GM20431 (cell line): ENCODE measurements around the gene TMEM259.

Experiments used
- in situ Hi-C: fragments of 300-500 bp; cut with MseI, MboI; formaldehyde crosslinking; loops from one replicate; pipeline ENCODE4 v1.15.0; 2020; ENCODE audit warnings: low sequenced_read_pairs; ENCODE audit not compliant: unreplicated experiment

The TMEM259 gene

DNA sequence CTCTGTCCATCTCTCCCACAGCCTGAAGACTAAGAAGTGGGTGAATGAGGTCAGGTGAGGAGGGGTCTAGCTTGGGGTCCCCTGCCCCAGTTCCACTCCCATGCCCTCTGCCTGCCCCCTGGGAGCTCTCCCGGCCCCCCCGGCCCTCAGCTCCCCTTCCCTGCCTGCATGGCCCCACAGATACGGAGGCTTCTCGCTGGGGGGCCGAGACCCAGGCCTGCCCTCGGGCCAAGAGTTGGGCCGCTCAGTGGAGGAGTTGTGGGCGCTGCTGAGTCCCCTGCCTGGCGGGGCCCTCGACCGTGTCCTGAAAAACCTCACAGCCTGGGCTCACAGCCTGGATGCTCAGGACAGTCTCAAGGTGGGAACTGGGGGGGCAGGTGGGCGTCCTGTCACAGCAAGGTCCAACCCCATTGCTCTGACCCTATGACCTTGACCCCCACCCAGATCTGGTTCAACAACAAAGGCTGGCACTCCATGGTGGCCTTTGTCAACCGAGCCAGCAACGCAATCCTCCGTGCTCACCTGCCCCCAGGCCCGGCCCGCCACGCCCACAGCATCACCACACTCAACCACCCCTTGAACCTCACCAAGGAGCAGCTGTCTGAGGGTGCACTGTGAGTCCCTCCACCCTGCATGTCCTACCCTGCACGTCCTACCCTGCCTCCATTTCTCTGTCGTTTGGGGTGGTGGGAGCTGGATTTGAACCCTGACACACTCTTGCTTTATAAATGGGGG is 35.1 kb upstream of the TMEM259 start:
- in situ Hi-C loops: no loop called here

DNA sequence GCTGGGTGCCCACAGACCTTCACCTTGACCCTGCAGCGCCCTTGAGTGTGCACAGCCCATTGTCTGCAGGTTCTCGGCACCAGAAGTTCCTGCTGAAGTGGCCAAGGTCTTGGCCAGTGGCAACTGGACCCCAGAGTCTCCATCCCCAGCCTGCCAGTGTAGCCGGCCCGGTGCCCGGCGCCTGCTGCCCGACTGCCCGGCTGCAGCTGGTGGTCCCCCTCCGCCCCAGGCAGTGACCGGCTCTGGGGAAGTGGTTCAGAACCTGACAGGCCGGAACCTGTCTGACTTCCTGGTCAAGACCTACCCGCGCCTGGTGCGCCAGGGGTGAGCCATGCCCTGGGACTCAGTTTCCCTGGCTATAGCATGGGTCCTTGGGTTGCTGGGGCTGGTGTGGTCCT is 34.1 kb upstream of the TMEM259 start:
- in situ Hi-C loops: no loop called here

DNA sequence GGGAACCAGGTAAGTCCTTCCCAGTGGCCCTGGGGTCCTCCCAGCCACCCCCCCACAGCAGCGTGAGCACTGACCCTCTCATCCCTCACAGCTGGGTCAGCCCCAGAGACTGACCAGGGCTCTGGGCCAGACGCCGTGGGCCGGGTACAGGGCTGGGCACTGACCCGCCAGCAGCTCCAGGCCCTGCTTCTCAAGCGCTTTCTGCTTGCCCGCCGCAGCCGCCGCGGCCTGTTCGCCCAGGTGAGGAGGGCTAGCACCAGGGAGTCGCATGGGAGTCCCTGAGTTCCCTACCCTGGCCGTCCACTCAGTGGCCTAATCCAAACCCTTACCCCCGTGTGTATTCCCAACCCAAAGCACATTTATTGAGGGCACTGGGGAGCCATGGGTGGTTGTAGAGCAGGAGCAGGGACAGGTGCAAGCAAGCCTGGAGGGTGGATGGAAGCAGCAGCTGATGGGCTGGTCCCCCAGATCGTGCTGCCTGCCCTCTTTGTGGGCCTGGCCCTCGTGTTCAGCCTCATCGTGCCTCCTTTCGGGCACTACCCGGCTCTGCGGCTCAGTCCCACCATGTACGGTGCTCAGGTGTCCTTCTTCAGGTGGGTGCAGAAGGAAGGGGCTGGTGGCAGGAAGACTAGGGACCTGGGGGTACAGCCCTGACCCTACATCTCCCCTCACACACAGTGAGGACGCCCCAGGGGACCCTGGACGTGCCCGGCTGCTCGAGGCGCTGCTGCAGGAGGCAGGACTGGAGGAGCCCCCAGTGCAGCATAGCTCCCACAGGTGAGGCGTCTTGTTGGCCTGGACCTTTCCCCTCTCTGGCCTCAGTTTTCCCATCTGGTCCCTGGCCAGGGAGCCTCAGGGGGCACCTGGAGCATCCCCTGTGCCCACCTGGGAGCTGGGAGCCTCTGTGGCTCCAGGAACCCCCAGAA is 33.4 kb upstream of the TMEM259 start:
- in situ Hi-C loops: no loop called here

DNA sequence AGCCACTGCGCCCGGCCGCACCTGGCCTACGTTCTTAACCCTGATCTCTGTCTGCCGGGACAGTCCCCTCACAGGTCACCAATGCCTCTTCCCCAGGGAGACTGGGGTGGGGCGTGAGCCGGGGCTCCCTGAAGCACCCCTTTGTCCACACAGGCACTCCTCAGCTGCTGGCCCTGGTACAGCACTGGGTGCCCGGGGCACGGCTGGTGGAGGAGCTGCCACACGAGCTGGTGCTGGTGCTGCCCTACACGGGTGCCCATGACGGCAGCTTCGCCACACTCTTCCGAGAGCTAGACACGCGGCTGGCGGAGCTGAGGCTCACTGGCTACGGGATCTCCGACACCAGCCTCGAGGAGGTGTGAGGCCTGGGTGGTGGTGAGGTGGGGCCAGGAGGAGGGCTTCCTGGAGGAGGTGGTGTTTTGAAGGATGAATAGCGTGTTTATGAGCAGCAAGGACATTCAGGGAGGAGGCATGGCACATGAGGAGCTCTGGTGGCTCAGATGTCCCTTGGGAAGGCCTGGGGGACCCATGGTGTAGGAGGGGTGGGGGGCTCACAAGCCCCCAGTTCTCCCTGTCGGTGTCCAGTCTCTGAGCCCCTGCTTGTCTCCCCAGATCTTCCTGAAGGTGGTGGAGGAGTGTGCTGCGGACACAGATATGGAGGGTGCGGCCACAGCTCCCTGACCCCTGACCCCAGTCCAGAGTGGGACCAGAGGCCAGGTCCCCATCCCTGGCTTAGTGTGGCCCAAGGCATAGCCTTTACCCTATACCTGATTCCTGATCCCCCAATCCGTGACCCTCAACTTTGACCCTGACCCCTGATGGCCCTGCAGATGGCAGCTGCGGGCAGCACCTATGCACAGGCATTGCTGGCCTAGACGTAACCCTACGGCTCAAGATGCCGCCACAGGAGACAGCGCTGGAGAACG is 32.5 kb upstream of the TMEM259 start:
- in situ Hi-C loops: no loop called here

DNA sequence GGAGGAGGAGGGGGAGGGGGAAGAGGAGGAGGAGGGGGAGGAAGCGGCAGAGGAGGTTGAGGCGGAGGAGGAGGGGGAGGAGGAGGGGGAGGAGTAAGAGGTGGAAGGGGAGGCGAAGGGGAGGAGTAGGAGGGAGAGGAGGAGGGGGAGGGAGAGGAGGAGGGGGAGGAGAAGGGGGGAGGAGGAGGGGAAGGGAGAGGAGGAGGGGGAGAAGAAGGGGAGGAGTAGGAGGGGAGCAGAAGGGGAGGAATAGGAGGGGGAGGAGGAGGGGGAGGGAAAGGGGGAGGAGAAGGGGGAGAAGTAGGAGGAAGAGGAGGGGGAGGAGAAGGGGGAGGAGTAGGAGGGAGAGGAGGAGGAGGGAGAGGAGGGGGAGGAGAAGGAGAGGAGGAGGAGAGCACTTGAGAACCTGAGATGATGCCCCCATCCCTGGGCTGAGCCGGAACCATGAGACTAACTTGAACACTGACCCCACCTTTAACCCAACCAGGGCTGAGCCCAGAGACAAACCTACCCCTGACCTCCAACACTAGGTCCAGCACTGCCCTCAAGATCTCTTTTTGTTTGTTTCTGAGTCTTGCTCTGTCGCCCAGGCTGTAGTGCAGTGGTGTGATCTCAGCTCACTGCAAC is 31.5 kb upstream of the TMEM259 start:
- in situ Hi-C loops: no loop called here

DNA sequence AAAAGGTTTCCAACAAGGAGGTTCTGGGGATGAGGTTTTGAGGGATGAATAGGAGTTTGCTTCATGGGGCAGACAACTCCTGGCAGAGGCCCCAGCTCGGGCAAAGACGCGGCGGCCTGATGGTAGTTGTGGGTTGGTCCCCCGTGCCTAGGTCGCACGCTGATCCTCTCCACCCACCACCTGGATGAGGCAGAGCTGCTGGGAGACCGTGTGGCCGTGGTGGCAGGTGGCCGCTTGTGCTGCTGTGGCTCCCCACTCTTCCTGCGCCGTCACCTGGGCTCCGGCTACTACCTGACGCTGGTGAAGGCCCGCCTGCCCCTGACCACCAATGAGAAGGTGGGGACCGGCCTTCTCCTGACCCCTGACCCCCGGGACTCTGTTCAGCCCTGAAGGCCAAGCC is 30.9 kb upstream of the TMEM259 start:
- in situ Hi-C loops: no loop called here

DNA sequence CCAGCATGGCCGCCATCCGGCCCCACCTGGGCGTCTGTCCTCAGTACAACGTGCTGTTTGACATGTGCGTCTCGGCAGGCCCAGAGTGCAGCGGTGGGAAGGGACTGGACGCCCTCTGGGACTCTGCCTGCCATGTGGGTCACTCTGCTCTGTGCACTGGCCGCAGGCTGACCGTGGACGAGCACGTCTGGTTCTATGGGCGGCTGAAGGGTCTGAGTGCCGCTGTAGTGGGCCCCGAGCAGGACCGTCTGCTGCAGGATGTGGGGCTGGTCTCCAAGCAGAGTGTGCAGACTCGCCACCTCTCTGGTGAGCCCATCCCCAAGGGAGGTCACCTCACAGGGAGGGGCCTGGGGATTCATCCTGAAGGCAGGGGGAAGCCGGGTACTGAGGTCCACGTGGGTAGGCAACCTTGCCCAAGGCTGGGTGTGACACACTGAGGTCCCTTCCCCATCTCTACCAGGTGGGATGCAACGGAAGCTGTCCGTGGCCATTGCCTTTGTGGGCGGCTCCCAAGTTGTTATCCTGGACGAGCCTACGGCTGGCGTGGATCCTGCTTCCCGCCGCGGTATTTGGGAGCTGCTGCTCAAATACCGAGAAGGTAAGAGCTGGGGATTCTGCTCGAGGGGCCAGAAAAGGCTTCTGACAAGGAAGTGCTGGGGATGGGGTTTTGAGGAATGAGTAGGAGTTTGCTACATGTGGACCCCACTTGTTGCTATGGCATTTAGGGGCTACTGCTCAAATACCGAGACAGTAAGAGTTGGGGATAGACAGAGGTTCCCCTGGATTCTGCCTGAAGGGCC is 30.3 kb upstream of the TMEM259 start:
- in situ Hi-C loops: no loop called here

DNA sequence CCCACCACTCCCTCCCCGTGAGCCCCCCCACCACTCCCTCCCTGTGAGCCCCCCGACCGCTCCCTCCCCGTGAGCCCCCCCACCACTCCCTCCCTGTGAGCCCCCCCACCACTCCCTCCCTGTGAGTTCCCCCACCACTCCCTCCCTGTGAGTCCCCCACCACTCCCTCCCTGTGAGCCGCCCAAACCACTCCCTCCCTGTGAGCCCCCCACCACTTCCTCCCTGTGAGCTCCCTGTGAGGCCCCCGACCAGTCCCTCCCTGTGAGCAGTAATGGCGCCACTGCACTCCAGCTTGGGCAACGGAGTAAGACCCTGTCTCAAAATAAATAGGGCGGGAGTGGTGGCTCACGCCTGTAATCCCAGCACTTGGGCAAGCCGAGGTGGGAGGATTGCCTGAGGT is 28.9 kb upstream of the TMEM259 start:
- in situ Hi-C loops: no loop called here

DNA sequence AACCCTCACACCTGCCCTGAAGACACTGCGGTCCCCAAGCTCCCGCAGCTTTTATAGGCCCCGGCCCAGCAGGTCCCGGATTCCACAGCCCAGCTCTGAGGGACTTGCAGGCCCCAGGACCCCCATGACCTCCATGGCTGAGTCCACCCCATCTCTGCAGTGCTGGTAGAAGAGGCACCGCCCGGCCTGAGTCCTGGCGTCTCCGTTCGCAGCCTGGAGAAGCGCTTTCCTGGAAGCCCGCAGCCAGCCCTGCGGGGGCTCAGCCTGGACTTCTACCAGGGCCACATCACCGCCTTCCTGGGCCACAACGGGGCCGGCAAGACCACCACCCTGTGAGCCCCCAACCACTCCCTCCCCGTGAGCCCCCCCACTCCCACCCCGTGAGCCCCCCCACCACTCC is 28.2 kb upstream of the TMEM259 start:
- in situ Hi-C loops: no loop called here

DNA sequence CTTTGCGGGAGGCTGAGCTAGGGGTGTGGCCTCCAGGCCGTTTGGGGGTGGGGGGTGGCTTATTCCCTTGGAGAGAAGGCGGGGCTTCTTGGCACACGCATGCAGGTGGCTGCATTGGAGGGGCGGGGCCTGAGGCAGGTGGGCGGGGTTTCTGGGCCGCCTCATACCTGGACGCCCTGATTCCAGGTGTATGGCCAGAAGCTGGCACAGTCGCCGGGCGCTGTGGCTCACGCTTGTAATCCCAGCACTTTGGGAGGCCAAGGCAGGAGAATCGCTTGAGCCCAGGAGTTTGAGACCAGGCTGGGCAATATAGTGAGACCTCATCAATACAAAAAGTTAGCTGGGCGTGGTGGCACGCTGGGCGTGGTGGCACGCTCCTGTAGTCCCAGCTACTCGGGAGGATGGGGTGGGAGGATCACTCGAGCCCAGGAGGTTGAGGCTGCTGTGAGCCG is 26.8 kb upstream of the TMEM259 start:
- in situ Hi-C loops: no loop called here

DNA sequence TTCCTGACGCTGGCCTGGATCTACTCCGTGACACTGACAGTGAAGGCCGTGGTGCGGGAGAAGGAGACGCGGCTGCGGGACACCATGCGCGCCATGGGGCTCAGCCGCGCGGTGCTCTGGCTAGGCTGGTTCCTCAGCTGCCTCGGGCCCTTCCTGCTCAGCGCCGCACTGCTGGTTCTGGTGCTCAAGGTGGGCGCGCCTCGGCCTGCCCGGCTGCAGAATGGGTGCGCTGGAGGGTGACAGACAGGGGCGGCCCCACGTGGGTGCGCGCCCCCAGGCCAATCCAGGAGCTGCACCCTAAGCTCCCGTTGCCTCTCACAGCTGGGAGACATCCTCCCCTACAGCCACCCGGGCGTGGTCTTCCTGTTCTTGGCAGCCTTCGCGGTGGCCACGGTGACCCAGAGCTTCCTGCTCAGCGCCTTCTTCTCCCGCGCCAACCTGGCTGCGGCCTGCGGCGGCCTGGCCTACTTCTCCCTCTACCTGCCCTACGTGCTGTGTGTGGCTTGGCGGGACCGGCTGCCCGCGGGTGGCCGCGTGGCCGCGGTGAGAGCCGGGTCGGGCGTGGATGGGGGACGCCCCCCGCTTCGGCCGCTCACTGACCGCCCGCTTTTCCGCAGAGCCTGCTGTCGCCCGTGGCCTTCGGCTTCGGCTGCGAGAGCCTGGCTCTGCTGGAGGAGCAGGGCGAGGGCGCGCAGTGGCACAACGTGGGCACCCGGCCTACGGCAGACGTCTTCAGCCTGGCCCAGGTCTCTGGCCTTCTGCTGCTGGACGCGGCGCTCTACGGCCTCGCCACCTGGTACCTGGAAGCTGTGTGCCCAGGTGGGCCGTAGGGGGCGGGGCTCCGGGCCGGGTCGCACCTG is 26.1 kb upstream of the TMEM259 start:
- in situ Hi-C loops: no loop called here

DNA sequence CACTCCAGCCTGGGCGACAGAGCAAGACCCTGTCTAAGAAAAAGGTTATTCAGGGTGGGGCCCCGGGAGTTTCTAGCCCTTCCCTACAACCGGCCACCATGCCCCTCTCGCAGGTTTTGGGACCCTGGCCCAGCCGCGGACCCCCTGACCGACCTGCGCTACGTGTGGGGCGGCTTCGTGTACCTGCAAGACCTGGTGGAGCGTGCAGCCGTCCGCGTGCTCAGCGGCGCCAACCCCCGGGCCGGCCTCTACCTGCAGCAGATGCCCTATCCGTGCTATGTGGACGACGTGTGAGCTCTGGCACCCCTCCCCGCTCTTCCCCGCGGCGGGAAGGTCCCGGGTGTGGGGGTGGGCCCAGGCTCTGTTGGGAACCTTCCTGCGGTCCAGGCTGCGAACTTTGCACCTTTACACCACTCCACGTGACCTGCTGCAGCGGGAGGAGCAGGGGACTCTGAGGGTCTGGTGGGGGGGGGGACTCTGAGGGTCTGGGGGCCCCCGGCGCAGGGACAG is 25.2 kb upstream of the TMEM259 start:
- in situ Hi-C loops: no loop called here

DNA sequence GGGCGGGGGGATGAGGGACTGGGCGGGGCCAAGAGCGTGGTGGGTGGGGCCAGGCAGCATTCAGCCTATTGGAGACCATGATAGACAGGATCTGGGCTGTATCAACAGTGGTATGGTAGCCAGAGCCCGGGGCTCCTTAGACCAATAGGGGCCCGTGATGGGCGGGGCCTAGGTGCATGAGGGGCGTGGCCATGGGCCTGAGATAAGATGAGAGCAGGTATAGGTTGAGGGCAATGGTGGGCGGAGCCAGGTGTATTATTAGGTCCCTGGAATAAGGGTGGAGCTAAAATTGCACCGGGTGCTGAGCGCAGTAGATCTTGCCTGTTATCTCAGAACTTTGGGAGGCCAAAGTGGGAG is 24.3 kb upstream of the TMEM259 start:
- in situ Hi-C loops: no loop called here

DNA sequence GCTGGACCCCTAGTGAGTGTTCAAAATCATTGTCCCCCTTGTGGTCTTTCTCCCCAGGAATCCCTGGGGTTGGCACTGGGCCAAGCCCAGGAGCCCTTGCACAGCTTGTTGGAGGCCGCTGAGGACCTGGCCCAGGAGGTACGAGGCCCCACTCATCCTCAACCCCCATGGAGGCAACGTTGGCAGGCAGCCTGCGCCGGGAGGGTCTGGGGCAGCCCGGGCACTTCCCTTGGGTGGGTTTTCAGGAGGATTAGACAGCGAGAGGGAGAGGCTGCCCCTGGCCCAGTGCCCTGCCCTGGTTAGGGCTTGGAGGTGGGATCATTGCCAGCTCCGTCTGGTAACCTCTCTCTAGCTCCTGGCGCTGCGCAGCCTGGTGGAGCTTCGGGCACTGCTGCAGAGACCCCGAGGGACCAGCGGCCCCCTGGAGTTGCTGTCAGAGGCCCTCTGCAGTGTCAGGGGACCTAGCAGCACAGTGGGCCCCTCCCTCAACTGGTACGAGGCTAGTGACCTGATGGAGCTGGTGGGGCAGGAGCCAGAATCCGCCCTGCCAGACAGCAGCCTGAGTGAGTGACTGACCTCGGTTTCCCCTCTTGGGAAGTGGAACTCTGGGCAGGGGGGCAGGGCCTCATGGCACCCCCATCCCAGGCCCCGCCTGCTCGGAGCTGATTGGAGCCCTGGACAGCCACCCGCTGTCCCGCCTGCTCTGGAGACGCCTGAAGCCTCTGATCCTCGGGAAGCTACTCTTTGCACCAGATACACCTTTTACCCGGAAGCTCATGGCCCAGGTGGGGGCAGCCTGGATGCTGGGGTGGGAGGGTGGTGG is 22.0 kb upstream of the TMEM259 start:
- in situ Hi-C loops: no loop called here

DNA sequence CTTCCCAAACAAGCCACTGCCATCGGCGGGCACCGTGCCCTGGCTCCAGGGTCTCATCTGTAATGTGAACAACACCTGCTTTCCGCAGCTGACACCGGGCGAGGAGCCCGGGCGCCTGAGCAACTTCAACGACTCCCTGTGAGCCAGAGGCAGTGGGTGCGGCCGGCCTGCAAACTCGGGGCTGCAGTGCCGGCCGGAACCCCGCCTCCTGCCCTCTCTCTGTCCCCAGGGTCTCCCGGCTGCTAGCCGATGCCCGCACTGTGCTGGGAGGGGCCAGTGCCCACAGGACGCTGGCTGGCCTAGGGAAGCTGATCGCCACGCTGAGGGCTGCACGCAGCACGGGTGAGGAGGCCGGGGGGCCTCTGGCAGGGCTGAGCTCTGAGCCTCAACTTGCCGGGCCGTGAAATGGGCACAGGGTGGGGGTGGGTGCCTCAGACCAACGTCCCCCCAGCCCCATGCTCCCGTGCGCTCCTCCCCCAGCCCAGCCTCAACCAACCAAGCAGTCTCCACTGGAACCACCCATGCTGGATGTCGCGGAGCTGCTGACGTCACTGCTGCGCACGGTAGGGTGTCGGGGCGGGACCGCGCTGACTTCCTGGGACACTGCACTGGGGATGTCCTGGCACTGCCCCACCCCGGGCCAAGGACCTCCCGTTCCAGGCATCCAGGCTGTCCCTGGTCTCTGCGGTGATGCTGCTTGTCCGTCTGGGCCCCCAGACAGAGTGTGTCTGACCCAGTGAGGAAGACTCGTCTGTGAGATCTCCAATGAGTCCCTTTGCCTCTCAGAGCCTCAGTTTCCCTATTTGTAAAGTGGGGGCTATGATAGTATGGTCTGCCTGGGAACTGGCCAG is 21.1 kb upstream of the TMEM259 start:
- in situ Hi-C loops: no loop called here

DNA sequence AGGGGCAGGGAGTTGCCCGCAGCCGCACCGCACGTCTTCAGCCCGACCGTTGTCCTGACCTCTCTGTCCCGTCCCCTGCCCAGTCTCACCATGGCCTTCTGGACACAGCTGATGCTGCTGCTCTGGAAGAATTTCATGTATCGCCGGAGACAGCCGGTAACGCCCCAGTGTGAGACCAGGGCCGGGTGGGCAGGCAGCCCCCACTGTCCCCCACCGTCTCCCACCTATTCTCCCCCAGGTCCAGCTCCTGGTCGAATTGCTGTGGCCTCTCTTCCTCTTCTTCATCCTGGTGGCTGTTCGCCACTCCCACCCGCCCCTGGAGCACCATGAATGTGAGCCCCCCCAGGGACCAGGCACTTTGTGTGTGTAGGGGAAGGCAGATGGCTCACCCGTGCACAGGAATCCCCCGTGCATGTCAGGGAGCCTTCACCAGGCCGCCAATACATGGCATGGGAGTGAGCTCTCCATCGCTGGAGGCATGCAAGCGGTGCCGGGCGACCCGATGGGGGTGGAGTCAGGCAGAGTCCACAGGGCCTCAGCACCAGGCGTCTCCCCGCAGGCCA is 20.4 kb upstream of the TMEM259 start:
- in situ Hi-C loops: no loop called here
